ENCODE data around the gene SENP8. TPM values are rescaled to one million over a fixed set of nuclear protein-coding genes. Genes with fewer than 3 reads are reported as not detected.

SENP8 gene
- total and polyA plus RNA-seq, 2 of the 4 experiments (the other 2 are of a cell fraction) = 1.6 to 2.9 TPM

DNA sequence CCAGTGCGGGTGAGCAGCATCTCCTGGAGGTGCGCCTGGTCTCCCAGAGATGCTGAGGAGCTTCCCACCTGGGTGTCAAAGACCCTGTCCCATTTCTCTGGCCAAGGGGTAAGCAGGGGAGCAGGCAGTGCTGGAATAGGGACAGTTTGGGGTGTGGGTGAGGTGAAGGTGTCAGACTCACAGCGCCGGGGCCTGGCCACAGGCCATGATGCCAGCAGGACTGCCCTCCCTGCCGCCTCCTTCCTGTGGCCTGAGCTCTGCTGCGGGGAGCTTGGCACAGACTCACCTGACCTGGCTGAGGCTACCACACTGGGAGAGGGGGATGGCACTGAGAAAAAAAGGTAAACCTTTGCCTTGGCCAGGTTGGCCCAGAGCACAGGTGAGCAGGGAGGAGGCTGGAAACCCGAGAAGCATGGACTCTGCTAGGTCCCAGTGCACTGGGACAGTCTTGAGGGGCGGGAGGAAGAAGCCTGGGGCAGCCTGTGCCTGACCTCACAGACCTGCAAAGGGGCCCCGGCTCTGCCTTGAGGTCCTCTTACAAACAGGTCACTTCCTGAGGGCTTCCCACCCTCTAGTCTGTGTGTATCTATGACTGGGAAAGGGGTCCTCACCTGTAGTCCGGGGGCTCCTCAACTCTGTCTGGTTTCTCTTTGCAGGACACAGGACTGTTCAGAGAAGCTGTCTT lies 51.2 kb downstream of the SENP8 start:
- H3K9me1 ChIP-seq (ENCODE audit: insufficient read depth, low read length) = no peaks in the 10 kb centered on the region; the same call in none of the 2 replicates
- no peak overlapping the region for H2BK15ac ChIP-seq (ENCODE audit: low read depth, low read length)
- no peak overlapping the region for H3K14ac ChIP-seq (replicated peaks; ENCODE audit: low read depth, low read length)
- ATAC-seq (ENCODE audit: low read depth) = no peak
- H3K9ac ChIP-seq (ENCODE audit: low read depth, low read length) = no peak overlapping the region
- no peak for DNase-seq
- no peaks in the 10 kb centered on the region for H4K20me1 ChIP-seq (ENCODE audit: insufficient read depth, low read length)
- H2BK5ac ChIP-seq (ENCODE audit: low read depth, low read length, poor library complexity, severe bottlenecking) = no peak overlapping the region
- no peaks in the 10 kb centered on the region for H3K36me3 ChIP-seq (ENCODE audit: control insufficient read depth, insufficient read depth, low read length)
- H2AFZ ChIP-seq (replicated peaks; ENCODE audit: low read length, poor library complexity) = no peak overlapping the region
- no peak overlapping the region for H2BK120ac ChIP-seq (ENCODE audit: low read depth, low read length)
- no peak overlapping the region for H3K23ac ChIP-seq (ENCODE audit: low read depth, low read length)
- H3K27ac ChIP-seq (ENCODE audit: insufficient read depth, low read length) = no peak overlapping the region
- no peaks in the 10 kb centered on the region for H3K9me3 ChIP-seq (ENCODE audit: control insufficient read depth, insufficient read depth, low read length)
- no TSS peak for BruUV-seq (replicated peaks)
- peaks cover 68% of the 10 kb centered on the region for H3K27me3 ChIP-seq (ENCODE audit: control insufficient read depth, insufficient read depth, low read length)
- H2AK5ac ChIP-seq (ENCODE audit: low read depth, low read length) = no peak overlapping the region
- peaks cover 12% of the 10 kb centered on the region for H3K4me1 ChIP-seq (ENCODE audit: control insufficient read depth, insufficient read depth, low read length)
- H3K56ac ChIP-seq (ENCODE audit: extremely low read depth, insufficient read depth, low read length) = no peak overlapping the region
- TF ChIP-seq, protein P1, sequence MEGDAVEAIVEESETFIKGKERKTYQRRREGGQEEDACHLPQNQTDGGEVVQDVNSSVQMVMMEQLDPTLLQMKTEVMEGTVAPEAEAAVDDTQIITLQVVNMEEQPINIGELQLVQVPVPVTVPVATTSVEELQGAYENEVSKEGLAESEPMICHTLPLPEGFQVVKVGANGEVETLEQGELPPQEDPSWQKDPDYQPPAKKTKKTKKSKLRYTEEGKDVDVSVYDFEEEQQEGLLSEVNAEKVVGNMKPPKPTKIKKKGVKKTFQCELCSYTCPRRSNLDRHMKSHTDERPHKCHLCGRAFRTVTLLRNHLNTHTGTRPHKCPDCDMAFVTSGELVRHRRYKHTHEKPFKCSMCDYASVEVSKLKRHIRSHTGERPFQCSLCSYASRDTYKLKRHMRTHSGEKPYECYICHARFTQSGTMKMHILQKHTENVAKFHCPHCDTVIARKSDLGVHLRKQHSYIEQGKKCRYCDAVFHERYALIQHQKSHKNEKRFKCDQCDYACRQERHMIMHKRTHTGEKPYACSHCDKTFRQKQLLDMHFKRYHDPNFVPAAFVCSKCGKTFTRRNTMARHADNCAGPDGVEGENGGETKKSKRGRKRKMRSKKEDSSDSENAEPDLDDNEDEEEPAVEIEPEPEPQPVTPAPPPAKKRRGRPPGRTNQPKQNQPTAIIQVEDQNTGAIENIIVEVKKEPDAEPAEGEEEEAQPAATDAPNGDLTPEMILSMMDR (conservative IDR thresholded peaks at IDR 0.05; ENCODE audit: low read depth, low read length) = no peak
- no peak for TF ChIP-seq NFE2L2 (IDR thresholded peaks at IDR 0.05; ENCODE audit: low read depth, low read length)
- no peak for TF ChIP-seq SMC3 (IDR thresholded peaks at IDR 0.05; ENCODE audit: low read depth, low read length)
- no peak for TF ChIP-seq RFX5 (IDR thresholded peaks at IDR 0.05; ENCODE audit: low read depth, low read length)
- no peak for TF ChIP-seq MXI1 (IDR thresholded peaks at IDR 0.05; ENCODE audit: borderline replicate concordance, low read depth, low read length)
- TF ChIP-seq, protein P2, sequence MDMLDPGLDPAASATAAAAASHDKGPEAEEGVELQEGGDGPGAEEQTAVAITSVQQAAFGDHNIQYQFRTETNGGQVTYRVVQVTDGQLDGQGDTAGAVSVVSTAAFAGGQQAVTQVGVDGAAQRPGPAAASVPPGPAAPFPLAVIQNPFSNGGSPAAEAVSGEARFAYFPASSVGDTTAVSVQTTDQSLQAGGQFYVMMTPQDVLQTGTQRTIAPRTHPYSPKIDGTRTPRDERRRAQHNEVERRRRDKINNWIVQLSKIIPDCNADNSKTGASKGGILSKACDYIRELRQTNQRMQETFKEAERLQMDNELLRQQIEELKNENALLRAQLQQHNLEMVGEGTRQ (IDR thresholded peaks at IDR 0.05; ENCODE audit: low read depth, low read length) = no peak
- no peak for TF ChIP-seq RCOR1 (IDR thresholded peaks at IDR 0.05; ENCODE audit: insufficient replicate concordance, low read length)
- no peak for TF ChIP-seq POLR2A (IDR thresholded peaks at IDR 0.05; ENCODE audit: low read depth, low read length)
- TF ChIP-seq RAD21 (IDR thresholded peaks at IDR 0.05; ENCODE audit: low read length) = no peak
- no peak for TF ChIP-seq FOS (IDR thresholded peaks at IDR 0.05; ENCODE audit: low read depth, low read length)
- no peak for TF ChIP-seq MAFK (IDR thresholded peaks at IDR 0.05; ENCODE audit: low read depth, low read length)
- TF ChIP-seq MAZ (IDR thresholded peaks at IDR 0.05; ENCODE audit: borderline replicate concordance, low read depth, low read length) = no peak
- H3K4me2 ChIP-seq (ENCODE audit: low read depth, low read length) = no peak overlapping the region
- ChIA-PET POLR2A (ENCODE audit: unreplicated experiment) (no interaction called here), CTCF (no interaction called here)
- no peaks in the 10 kb centered on the region for H3K79me1 ChIP-seq (ENCODE audit: low read depth in 1 of 2, low read length in 2 of 2)
- no peak overlapping the region for H4K5ac ChIP-seq (ENCODE audit: low read depth, low read length)
- dilution Hi-C loops (cut with HindIII; ENCODE audit: low sequenced_read_pairs, unreplicated experiment) (no loop called here), in situ Hi-C loops (cut with MboI; ENCODE audit: low sequenced_read_pairs) (no loop called here), intact Hi-C loops (cut with micrococcal nuclease) (no loop called here)
- no peak overlapping the region for H4K91ac ChIP-seq (ENCODE audit: insufficient read depth, low read depth, low read length)
- no peak overlapping the region for H2BK20ac ChIP-seq (ENCODE audit: low read depth, low read length)
- no peak overlapping the region for H4K8ac ChIP-seq (ENCODE audit: low read depth in 2 of 2, low read length in 2 of 2)
- H3K4me3 ChIP-seq (ENCODE audit: insufficient read depth, low read depth, low read length) = no peak overlapping the region
- no peak overlapping the region for H3K4ac ChIP-seq (ENCODE audit: low read depth, low read length)
- no peak overlapping the region for H3K18ac ChIP-seq (ENCODE audit: low read depth, low read length)
- 61% methylated on average over 3 of the region's 10 CpGs; no CpG with 5 or more reads in 1 of the 2 experiments for WGBS, 2 experiments (ENCODE audit: extremely low coverage in 2 of 2, insufficient read length in 1 of 2)
- no peak overlapping the region for H2AK9ac ChIP-seq (replicated peaks; ENCODE audit: low read depth, low read length, poor library complexity)

Data from IMR-90 (cell line).